Measurements from ENCODE around the gene GPR183. TPM values are rescaled to one million over a fixed set of nuclear protein-coding genes. Genes with fewer than 3 reads are reported as not detected.

GPR183 gene
- total RNA-seq, 2 donors from 2014 or later = 19.6 to 24.5 TPM

DNA sequence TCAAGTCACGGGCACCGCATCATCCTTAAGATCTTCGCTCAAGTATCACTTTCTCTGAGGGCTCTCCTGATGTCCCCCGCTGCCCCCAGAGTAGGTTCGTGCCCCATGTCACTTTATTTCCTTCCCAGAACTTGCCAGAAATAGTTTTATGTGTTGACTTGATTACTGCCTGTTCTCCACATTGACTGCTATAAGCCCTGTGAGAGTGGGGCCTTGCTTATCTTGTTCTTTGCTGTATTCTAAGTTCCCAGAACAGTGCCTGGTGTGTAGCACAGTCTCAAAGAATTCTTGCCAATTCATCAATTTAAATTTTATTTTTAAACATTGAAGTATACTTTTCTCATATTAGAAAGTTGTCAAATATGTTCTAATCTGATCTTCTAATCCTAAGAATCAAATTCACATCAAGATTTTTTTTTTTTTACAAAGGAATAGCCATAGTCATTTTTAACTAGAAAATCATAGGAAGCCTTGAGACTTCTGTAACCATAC, 32.1 kb upstream of the GPR183 start:
- Histone ChIP-seq H3K4me1 (ENCODE audit: control insufficient read depth in 1 of 2, low read depth in 2 of 2) (no peaks in the 10 kb centered on the region), H3K27ac (no peak overlapping the region), H3K36me3 (peaks cover 19% of the 10 kb centered on the region), H3K9me3 (no peaks in the 10 kb centered on the region), H3K4me3 (no peak overlapping the region), H3K27me3 (replicated peaks; ENCODE audit: insufficient read depth) (no peaks in the 10 kb centered on the region)
- DNase-seq (ENCODE audit: low spot score) (no peak), ATAC-seq (ENCODE audit: insufficient number of reproducible peaks, low FRiP score, low read depth) (no peak)
- TF ChIP-seq, protein P1, sequence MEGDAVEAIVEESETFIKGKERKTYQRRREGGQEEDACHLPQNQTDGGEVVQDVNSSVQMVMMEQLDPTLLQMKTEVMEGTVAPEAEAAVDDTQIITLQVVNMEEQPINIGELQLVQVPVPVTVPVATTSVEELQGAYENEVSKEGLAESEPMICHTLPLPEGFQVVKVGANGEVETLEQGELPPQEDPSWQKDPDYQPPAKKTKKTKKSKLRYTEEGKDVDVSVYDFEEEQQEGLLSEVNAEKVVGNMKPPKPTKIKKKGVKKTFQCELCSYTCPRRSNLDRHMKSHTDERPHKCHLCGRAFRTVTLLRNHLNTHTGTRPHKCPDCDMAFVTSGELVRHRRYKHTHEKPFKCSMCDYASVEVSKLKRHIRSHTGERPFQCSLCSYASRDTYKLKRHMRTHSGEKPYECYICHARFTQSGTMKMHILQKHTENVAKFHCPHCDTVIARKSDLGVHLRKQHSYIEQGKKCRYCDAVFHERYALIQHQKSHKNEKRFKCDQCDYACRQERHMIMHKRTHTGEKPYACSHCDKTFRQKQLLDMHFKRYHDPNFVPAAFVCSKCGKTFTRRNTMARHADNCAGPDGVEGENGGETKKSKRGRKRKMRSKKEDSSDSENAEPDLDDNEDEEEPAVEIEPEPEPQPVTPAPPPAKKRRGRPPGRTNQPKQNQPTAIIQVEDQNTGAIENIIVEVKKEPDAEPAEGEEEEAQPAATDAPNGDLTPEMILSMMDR (IDR thresholded peaks at IDR 0.05) = no peak

DNA sequence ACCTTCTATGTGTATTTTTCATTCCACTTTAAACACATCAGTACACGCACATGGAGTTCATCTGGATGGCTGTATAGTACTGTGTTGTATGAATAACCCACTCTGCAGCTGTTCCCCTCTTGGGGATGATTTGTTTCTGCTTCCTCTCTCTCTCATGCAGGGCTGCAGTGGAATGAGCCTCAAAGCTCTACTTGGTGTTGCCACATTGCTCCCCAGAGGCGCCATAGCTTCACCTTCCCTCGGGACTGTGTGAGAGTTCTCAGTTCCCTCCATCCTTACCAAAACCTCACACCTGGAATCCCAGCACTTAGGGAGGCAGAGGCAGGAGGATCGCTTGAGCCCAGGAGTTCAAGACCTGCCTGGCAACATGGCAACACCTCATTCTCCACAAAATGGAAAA, 28.4 kb upstream of the GPR183 start:
- H3K27me3 ChIP-seq (replicated peaks; ENCODE audit: insufficient read depth) = no peaks in the 10 kb centered on the region
- no peak overlapping the region for H3K27ac ChIP-seq
- no peaks in the 10 kb centered on the region for H3K4me1 ChIP-seq (ENCODE audit: control insufficient read depth in 1 of 2, low read depth in 2 of 2)
- no peak for DNase-seq (ENCODE audit: low spot score)
- H3K4me3 ChIP-seq = no peak overlapping the region
- H3K36me3 ChIP-seq = no peaks in the 10 kb centered on the region
- no peaks in the 10 kb centered on the region for H3K9me3 ChIP-seq
- no peak for ATAC-seq (ENCODE audit: insufficient number of reproducible peaks, low FRiP score, low read depth)
- TF ChIP-seq, protein P1 (IDR thresholded peaks at IDR 0.05) = no peak

DNA sequence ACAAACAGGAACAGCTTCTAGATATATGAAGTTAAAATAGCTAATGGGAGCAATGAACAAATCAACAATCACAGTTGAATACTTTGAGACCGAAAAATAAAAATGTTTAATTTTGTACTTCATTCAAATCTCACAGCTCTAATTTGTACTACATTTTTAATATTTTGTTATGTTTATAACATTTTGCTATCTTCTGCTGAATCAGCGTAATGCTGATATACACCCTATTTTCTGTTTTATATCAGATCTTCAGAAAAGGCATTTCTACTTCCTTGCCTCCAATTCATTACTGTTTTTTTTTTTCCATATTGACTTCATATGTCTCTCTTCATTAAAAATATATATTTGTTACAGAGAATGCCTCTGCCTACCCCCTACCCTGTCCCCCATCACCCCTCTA, 27.9 kb upstream of the GPR183 start:
- Histone ChIP-seq H3K36me3 (no peaks in the 10 kb centered on the region), H3K27me3 (replicated peaks; ENCODE audit: insufficient read depth) (no peaks in the 10 kb centered on the region), H3K4me1 (ENCODE audit: control insufficient read depth in 1 of 2, low read depth in 2 of 2) (no peaks in the 10 kb centered on the region), H3K4me3 (no peak overlapping the region), H3K9me3 (no peaks in the 10 kb centered on the region), H3K27ac (no peak overlapping the region)
- TF ChIP-seq, protein P1 (IDR thresholded peaks at IDR 0.05) = no peak
- DNase-seq (ENCODE audit: low spot score) (no peak), ATAC-seq (ENCODE audit: insufficient number of reproducible peaks, low FRiP score, low read depth) (no peak)

DNA sequence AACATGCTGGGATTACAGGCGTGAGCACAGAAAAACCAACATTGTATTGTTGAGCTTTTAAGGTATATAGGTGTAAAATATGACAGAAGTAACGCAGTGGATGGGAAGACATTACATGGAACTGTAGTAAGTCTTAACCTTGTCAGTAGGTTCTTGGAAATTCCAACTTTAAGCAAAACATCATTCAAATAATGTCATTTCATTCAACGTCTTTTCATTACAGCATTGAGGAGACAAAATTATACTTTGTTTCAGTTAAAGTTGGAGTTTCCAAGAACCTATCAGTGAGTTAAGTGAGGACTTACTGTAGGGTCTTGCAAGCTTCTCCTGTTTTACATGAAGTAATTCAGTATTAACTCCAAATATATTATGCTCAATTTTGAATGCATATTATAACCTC, 27.0 kb upstream of the GPR183 start:
- Histone ChIP-seq H3K36me3 (peaks cover 4% of the 10 kb centered on the region), H3K27ac (no peak overlapping the region), H3K9me3 (no peaks in the 10 kb centered on the region), H3K27me3 (replicated peaks; ENCODE audit: insufficient read depth) (no peaks in the 10 kb centered on the region), H3K4me3 (no peak overlapping the region), H3K4me1 (ENCODE audit: control insufficient read depth in 1 of 2, low read depth in 2 of 2) (no peaks in the 10 kb centered on the region)
- TF ChIP-seq, protein P1 (IDR thresholded peaks at IDR 0.05) = no peak
- ATAC-seq (ENCODE audit: insufficient number of reproducible peaks, low FRiP score, low read depth) (no peak), DNase-seq (ENCODE audit: low spot score) (no peak)

DNA sequence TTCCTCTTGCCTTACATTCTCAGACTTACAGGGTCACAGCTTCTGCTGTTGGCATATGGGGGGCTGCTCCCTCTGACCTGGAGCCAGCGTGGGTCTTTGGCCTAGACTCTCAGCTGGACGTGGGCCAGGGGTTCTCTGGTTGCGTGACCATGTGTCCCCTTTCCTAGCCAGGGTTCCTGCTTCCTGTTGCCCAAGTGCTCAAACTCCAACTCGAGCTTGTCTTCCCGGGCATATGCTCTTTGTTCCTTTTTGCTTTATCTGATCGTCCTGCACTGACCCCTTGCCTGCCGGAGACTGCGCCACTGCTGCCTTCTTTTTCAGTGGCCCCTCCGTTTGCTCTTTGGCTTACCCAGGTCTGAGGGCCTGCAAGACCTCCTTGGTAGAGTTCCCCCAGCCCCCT, 25.3 kb upstream of the GPR183 start:
- ATAC-seq (ENCODE audit: insufficient number of reproducible peaks, low FRiP score, low read depth) (no peak), DNase-seq (ENCODE audit: low spot score) (no peak)
- no peaks in the 10 kb centered on the region for H3K4me1 ChIP-seq (ENCODE audit: control insufficient read depth in 1 of 2, low read depth in 2 of 2)
- H3K27ac ChIP-seq = no peak overlapping the region
- H3K36me3 ChIP-seq = peaks cover 9% of the 10 kb centered on the region
- no peaks in the 10 kb centered on the region for H3K27me3 ChIP-seq (replicated peaks; ENCODE audit: insufficient read depth)
- no peak overlapping the region for H3K4me3 ChIP-seq
- no peaks in the 10 kb centered on the region for H3K9me3 ChIP-seq
- TF ChIP-seq, protein P1 (IDR thresholded peaks at IDR 0.05) = no peak

Data from thoracic aorta (tissue), 2 donors.